DND-41 (cell line): ENCODE data around the gene HDAC11.

ENCODE experiments used
- ATAC-seq: fragments of 200-7000 bp; cut with Tn5 transposase; 3 replicates; pipeline ENCODE4 v1.9.1; 2021; ENCODE audit warnings: low read depth; ENCODE audit not compliant: insufficient read depth
- DNase-seq: peaks from one replicate; pipeline ENCODE4 v3.0.0-alpha.2; 2020
- H2AFZ ChIP-seq: 2 replicates; pipeline ENCODE4 v1.6.0; 2012; ENCODE audit warnings: low read depth, low read length
- H3K27ac ChIP-seq: 2 replicates; pipeline ENCODE4 v1.5.1; 2012; ENCODE audit warnings: low read length, inconsistent platforms
- H3K27me3 ChIP-seq: fragments of 200-600 bp; sonication (generic); 2 replicates; pipeline ENCODE4 v1.6.0; 2012; ENCODE audit warnings: low read length, mild to moderate bottlenecking, inconsistent platforms; ENCODE audit not compliant: insufficient read depth, poor library complexity
- H3K36me3 ChIP-seq: 2 replicates; pipeline ENCODE4 v1.5.1; 2012; ENCODE audit warnings: low read length, inconsistent platforms; ENCODE audit not compliant: insufficient read depth
- H3K4me1 ChIP-seq: 2 replicates; pipeline ENCODE4 v1.5.1; 2012; ENCODE audit warnings: mild to moderate bottlenecking, low read length; ENCODE audit not compliant: insufficient read depth
- H3K4me2 ChIP-seq: 2 replicates; pipeline ENCODE4 v1.6.0; 2012; ENCODE audit warnings: mild to moderate bottlenecking, moderate library complexity, low read length, inconsistent platforms; ENCODE audit not compliant: insufficient read depth
- H3K4me3 ChIP-seq, 2 experiments: fragments of 200-600 bp in 1 of 2; shearing (Covaris generic) in 1 of 2; 2 replicates each; pipeline ENCODE4 v1.5.1; 2012 to 2016; ENCODE audit warnings: inconsistent platforms in 2 of 2, low read length in 2 of 2, mild to moderate bottlenecking in 2 of 2, low read depth in 1 of 2, moderate library complexity in 1 of 2
- H3K79me2 ChIP-seq: 2 replicates; pipeline ENCODE4 v1.6.0; 2012; ENCODE audit warnings: low read length, inconsistent platforms; ENCODE audit not compliant: insufficient read depth
- H3K9ac ChIP-seq: 2 replicates; pipeline ENCODE4 v1.6.0; 2012; ENCODE audit warnings: low read depth, mild to moderate bottlenecking, inconsistent platforms, low read length, moderate library complexity
- H3K9me3 ChIP-seq: 2 replicates; pipeline ENCODE4 v1.5.1; 2012; ENCODE audit warnings: low read length, moderate library complexity, mild to moderate bottlenecking, inconsistent platforms; ENCODE audit not compliant: insufficient read depth, severe bottlenecking
- H4K20me1 ChIP-seq: 2 replicates; pipeline ENCODE4 v1.6.0; 2012; ENCODE audit warnings: low read length; ENCODE audit not compliant: insufficient read depth
- EZH2 ChIP-seq: IDR thresholded peaks from 3 replicates; pipeline ENCODE4 v1.6.1; 2012; ENCODE audit warnings: borderline replicate concordance, low read depth, mild to moderate bottlenecking, moderate library complexity, low read length, inconsistent platforms; ENCODE audit not compliant: severe bottlenecking
- TF ChIP-seq, protein P1 (sequence below): IDR thresholded peaks from 2 replicates; pipeline ENCODE4 v1.5.1; 2012; ENCODE audit warnings: borderline replicate concordance, low read length, moderate library complexity, mild to moderate bottlenecking; ENCODE audit not compliant: poor library complexity, severe bottlenecking; ENCODE audit errors: extremely low read depth

HDAC11 gene

DNA sequence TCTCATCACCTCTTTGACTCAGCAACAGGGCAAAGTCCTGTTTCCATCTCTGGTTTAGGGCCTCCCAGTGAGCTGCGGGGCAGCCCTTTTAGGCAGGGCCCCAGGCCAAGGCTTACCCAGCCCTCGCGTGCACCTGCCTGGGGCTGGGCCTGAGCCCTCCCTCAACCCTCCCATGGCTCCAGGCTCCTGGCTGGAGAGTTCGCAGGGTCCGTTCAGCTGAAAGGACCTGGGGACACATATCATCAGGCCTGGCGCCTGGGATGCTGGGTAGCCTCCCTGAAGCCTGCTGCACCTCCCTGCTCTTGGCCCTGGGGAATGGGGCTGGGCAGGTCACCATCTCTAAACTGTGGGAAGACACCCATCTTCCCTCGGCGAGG is 29.7 kb downstream of the HDAC11 start:
- ATAC-seq (no peak), DNase-seq (no peak)
- Histone ChIP-seq H3K27ac (no peak overlapping the region), H3K27me3 (no peaks in the 10 kb centered on the region), H3K79me2 (no peaks in the 10 kb centered on the region), H3K4me2 (no peak overlapping the region), H3K9me3 (no peaks in the 10 kb centered on the region), H2AFZ (no peak overlapping the region), H3K4me3 (no peak overlapping the region), H3K36me3 (no peaks in the 10 kb centered on the region), H3K4me1 (no peaks in the 10 kb centered on the region), H3K9ac (no peak overlapping the region), H4K20me1 (no peaks in the 10 kb centered on the region)
- TF ChIP-seq, protein P1, sequence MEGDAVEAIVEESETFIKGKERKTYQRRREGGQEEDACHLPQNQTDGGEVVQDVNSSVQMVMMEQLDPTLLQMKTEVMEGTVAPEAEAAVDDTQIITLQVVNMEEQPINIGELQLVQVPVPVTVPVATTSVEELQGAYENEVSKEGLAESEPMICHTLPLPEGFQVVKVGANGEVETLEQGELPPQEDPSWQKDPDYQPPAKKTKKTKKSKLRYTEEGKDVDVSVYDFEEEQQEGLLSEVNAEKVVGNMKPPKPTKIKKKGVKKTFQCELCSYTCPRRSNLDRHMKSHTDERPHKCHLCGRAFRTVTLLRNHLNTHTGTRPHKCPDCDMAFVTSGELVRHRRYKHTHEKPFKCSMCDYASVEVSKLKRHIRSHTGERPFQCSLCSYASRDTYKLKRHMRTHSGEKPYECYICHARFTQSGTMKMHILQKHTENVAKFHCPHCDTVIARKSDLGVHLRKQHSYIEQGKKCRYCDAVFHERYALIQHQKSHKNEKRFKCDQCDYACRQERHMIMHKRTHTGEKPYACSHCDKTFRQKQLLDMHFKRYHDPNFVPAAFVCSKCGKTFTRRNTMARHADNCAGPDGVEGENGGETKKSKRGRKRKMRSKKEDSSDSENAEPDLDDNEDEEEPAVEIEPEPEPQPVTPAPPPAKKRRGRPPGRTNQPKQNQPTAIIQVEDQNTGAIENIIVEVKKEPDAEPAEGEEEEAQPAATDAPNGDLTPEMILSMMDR = no peak
- TF ChIP-seq EZH2 = no peak

DNA sequence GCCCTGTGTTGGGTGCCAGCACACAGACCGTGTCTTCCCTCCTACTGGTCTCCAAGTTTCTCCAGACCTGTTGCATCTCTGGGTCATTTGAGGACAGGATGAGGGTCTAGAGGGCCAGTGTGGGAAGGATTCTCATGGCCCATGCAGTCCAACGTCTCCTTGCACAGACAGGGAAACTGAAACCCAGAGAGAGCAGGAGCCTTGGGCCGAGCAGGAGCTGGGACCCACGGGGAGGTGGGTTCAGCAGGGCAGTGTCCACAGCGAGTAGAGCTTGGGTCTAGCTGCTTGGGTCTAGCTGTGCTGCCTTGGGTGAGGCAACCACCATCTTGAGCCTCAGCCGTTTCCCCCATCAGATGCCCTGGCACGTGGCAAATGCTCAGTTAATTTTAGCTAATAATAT is 32.3 kb downstream of the HDAC11 start:
- Histone ChIP-seq H3K27ac (no peak overlapping the region), H3K4me1 (no peaks in the 10 kb centered on the region), H3K27me3 (no peaks in the 10 kb centered on the region), H3K36me3 (no peaks in the 10 kb centered on the region), H2AFZ (no peak overlapping the region), H3K79me2 (no peaks in the 10 kb centered on the region), H3K4me2 (no peak overlapping the region), H3K4me3 (no peak overlapping the region), H3K9me3 (no peaks in the 10 kb centered on the region), H4K20me1 (no peaks in the 10 kb centered on the region; the same call in 1 of the 2 replicates), H3K9ac (no peak overlapping the region)
- no peak for DNase-seq
- TF ChIP-seq, protein P1 = no peak
- no peak for ATAC-seq

DNA sequence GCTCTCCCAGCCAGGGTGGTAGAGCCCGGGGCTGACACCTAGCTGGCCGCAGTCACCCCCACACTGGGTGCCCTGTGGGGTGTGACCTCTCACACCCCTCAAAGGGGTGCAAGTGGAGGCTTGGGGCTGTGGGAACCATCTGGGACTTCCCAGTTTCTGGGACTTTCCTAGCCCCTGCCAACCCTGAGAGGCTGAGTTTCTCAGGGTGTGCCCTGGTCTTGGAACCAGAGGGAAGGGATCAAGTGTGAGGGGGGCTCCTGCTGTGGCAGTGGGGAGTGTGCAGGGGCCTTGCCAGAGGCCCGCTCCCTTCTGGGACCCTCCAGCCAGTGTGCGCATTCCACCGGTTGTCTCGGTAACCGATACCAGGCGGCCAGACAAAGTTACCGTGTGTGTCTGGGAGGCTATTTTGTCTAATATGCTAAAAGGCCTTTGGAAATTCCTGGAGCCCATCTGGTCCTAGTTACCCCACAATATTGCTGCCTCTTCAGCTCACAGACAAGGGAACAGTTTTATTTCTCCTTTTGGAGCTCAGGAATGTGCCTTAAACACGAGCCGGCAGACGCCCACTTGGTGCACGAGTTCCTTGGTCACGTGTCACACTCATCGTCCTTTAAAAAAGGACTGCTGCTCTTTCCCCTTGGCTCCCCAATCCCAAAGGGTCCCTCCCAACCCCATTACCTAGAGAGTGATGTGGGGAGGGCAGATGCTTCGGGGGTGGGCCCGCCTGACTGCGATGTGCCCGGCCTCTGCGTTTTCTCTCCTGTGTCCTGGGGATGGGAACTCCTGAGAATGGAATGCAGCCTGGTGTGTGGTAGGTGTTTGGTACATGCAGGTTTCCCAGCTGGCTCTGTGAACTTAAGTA is 33.2 kb downstream of the HDAC11 start:
- no peaks in the 10 kb centered on the region for H3K36me3 ChIP-seq
- no peaks in the 10 kb centered on the region; the same call in 1 of the 2 replicates for H4K20me1 ChIP-seq
- H3K27ac ChIP-seq = no peak overlapping the region
- DNase-seq (no peak), ATAC-seq (no peak)
- no peak overlapping the region for H3K9ac ChIP-seq
- no peak overlapping the region for H3K4me2 ChIP-seq
- H3K79me2 ChIP-seq = no peaks in the 10 kb centered on the region
- H2AFZ ChIP-seq = no peak overlapping the region
- H3K4me1 ChIP-seq = no peaks in the 10 kb centered on the region
- H3K4me3 ChIP-seq = no peak overlapping the region
- TF ChIP-seq, protein P1 = no peak
- no peak for TF ChIP-seq EZH2
- no peaks in the 10 kb centered on the region for H3K9me3 ChIP-seq
- H3K27me3 ChIP-seq = no peaks in the 10 kb centered on the region
